Mesothelial cell of epicardium (in vitro differentiated cells): Measurements from ENCODE around the gene TMX1. TPM values are rescaled to one million over a fixed set of nuclear protein-coding genes. Genes with fewer than 3 reads are reported as not detected.

Experiments used
- DNase-seq, 2 experiments: peaks; one replicate each; pipeline ENCODE4 v3.0.0; 2021; ENCODE audit warnings: low spot score in 2 of 2; ENCODE audit not compliant: unreplicated experiment in 2 of 2
- H3K27ac Mint-ChIP-seq: 2 replicates; pipeline ENCODE4 v1.8.0; 2021; ENCODE audit warnings: mixed read lengths
- H3K27me3 Mint-ChIP-seq: 2 replicates; pipeline ENCODE4 v1.8.0; 2021; ENCODE audit warnings: low read depth, mixed read lengths
- H3K36me3 Mint-ChIP-seq: 2 replicates; pipeline ENCODE4 v1.8.0; 2021; ENCODE audit warnings: mixed read lengths
- H3K4me1 Mint-ChIP-seq: 2 replicates; pipeline ENCODE4 v1.8.0; 2021; ENCODE audit warnings: mixed read lengths
- H3K4me3 Mint-ChIP-seq: 2 replicates; pipeline ENCODE4 v1.8.0; 2021; ENCODE audit warnings: mild to moderate bottlenecking, moderate library complexity, mixed read lengths
- H3K9me3 Mint-ChIP-seq: 2 replicates; pipeline ENCODE4 v1.8.0; 2021; ENCODE audit warnings: mixed read lengths
- total RNA-seq: library from RNA; stranded (reverse); gene quantifications from 3 replicates; pipeline ENCODE4 v1.2.1, GENCODE V29; 2021
- TF ChIP-seq, protein P1 (sequence below): fragments of 200-600 bp; sonication (generic); IDR thresholded peaks from one replicate; pipeline ENCODE4 v1.5.0; 2021; ENCODE audit warnings: antibody characterized with exemption; ENCODE audit not compliant: unreplicated experiment

TMX1 gene
- total RNA-seq, 1 donor from 2014 or later, result 23.6 TPM

DNA sequence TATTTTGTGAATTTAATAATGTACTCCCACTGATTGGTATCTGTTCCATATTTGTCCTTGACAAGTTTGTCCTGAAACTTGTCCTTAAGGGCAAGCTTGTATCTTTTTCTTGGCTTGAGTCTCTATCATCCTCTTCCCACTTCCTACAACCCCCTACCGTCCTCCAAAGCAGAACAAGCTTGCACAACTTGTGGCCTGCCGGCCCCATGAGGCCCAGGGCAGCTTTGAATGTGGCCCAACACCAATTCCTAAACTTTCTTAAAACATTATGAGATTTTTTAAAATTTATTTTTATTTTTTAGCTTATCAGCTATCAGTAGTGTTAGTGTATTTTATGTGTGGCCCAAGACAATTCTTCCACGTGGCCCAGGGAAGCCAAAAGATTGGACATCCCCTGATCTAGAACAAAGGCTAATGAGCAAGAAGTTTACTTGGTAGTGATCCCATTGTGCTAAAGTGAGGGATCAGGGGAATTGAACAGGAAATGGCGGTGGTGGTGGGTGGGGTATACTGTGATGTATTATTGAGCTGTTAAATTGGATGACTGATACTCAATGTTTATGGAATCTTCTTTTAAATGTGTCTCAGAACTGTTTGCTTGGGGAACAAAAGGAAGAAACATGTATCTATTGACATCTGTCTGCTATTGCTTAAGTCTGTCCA is 37.8 kb downstream of the TMX1 start:
- no peak overlapping the region for H3K27ac Mint-ChIP-seq
- H3K9me3 Mint-ChIP-seq, result no peaks in the 10 kb centered on the region
- DNase-seq, result no peak
- no peak overlapping the region for H3K4me3 Mint-ChIP-seq
- peaks cover 2% of the 10 kb centered on the region for H3K4me1 Mint-ChIP-seq
- H3K36me3 Mint-ChIP-seq, result no peaks in the 10 kb centered on the region
- H3K27me3 Mint-ChIP-seq, result no peaks in the 10 kb centered on the region
- TF ChIP-seq, protein P1, sequence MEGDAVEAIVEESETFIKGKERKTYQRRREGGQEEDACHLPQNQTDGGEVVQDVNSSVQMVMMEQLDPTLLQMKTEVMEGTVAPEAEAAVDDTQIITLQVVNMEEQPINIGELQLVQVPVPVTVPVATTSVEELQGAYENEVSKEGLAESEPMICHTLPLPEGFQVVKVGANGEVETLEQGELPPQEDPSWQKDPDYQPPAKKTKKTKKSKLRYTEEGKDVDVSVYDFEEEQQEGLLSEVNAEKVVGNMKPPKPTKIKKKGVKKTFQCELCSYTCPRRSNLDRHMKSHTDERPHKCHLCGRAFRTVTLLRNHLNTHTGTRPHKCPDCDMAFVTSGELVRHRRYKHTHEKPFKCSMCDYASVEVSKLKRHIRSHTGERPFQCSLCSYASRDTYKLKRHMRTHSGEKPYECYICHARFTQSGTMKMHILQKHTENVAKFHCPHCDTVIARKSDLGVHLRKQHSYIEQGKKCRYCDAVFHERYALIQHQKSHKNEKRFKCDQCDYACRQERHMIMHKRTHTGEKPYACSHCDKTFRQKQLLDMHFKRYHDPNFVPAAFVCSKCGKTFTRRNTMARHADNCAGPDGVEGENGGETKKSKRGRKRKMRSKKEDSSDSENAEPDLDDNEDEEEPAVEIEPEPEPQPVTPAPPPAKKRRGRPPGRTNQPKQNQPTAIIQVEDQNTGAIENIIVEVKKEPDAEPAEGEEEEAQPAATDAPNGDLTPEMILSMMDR, result no peak

DNA sequence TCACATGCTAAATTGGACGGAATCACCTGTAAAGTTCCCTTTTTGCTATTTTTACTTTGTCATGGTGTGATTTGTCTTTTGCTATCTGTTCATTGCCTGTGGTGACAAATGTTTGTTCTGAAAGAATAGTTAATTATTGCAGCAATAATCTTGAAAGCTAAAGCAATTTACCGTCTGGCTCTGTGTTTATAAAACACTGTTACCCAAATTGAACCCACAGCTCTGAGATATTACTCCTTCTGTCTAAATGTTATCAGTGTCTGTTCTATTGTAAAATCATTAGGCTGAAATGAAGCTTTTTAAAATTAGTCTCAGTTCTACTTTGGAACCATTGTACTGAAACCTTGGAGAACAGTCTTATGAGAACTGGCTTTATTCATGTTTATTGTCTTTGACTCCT is 42.5 kb downstream of the TMX1 start:
- Mint-ChIP-seq H3K4me1 (peaks cover 5% of the 10 kb centered on the region), H3K36me3 (no peaks in the 10 kb centered on the region)
- DNase-seq, result no peak

DNA sequence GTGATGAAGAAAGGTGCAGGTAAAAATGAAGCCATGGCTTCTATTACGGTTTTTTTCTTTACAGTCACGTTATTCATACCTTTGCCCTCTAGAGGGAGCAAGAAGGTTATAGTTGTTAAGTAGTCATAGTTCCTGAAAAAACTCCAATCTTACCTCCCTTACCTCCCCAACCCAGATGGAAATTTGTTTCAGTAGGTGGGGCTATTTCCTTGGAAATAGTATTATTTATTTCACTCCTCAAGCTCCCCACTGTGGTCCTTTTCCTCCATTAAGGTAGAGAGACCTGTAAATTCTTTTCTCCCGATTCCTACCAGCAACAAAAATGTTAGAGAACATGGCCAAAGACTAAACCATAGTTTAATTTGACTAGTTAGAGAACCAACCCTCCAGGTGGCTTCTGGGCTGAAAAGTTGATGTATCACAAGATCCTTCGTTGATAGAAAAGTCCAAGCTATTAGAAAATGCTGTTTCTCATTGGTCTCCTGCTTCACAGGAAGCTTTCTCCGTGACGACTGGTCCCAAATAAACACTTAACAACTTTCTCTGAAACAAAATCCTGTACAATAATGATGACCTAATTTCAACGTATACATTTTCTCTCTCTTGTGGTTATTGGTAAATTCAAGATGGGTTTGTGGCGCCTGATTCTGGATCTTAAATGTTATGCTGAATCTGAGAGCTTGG is 43.5 kb downstream of the TMX1 start:
- DNase-seq, result no peak
- Mint-ChIP-seq H3K4me1 (peaks cover 5% of the 10 kb centered on the region), H3K27ac (no peak overlapping the region), H3K36me3 (no peaks in the 10 kb centered on the region), H3K27me3 (no peaks in the 10 kb centered on the region), H3K4me3 (no peak overlapping the region), H3K9me3 (no peaks in the 10 kb centered on the region)
- TF ChIP-seq, protein P1, result peak; percentile 82

More for the DNA sequence above, 42.5 kb downstream of the TMX1 start:
- no peaks in the 10 kb centered on the region for H3K27me3 Mint-ChIP-seq
- H3K27ac Mint-ChIP-seq, result no peak overlapping the region
- no peaks in the 10 kb centered on the region for H3K9me3 Mint-ChIP-seq
- TF ChIP-seq, protein P1, result no peak
- H3K4me3 Mint-ChIP-seq, result no peak overlapping the region

DNA sequence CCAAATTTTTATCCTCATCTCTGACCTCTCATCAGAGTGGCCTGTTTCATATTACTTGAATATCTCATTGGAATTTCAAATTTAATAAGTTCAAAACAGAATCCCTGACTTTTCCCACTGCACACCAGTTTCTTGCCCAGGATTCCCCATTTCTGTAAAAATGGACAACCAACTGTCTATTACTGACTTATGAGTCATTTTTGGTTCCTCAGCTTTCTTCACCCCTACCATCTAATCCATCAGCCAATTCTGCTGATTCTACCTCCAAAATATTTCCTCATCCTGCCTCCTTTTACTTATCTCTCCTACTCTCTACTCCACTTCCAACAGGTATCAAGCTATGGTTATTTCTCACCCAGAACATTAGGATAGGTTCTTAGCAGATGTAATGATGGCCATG is 44.2 kb downstream of the TMX1 start:
- H3K4me1 Mint-ChIP-seq, result peaks cover 5% of the 10 kb centered on the region
- no peaks in the 10 kb centered on the region for H3K36me3 Mint-ChIP-seq
- H3K9me3 Mint-ChIP-seq, result no peaks in the 10 kb centered on the region
- H3K27ac Mint-ChIP-seq, result no peak overlapping the region
- DNase-seq, result no peak
- TF ChIP-seq, protein P1, result no peak
- no peaks in the 10 kb centered on the region for H3K27me3 Mint-ChIP-seq
- no peak overlapping the region for H3K4me3 Mint-ChIP-seq

DNA sequence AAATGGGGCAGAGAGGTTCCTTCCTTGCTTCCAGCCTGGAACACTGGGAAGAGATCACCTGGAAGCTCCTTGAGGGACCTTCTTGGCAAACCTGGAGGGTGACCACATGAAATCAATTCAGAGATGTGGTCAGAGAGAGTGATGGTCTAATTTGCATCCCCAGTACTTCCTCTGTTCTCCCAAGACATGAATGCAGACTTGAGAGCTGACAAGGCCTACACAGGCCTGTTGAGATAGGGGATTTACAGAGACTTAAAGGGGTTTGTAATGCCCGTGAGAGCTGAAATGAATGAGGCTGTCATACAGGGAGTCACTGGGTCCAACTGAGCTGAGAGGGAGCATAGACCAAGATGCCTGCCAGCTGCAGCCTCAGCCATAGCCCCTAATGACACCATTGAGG is 45.1 kb downstream of the TMX1 start:
- DNase-seq, result no peak
- Mint-ChIP-seq H3K4me3 (no peak overlapping the region), H3K27ac (no peak overlapping the region), H3K27me3 (no peaks in the 10 kb centered on the region), H3K4me1 (peaks cover 5% of the 10 kb centered on the region), H3K36me3 (no peaks in the 10 kb centered on the region), H3K9me3 (no peaks in the 10 kb centered on the region)
- TF ChIP-seq, protein P1, result no peak
